Measurements from ENCODE around the gene MC3R. TPM values are rescaled to one million over a fixed set of nuclear protein-coding genes. Genes with fewer than 3 reads are reported as not detected.

Gene MC3R
- polyA plus RNA-seq, 1 donor from 2014 or later, result not detected

DNA sequence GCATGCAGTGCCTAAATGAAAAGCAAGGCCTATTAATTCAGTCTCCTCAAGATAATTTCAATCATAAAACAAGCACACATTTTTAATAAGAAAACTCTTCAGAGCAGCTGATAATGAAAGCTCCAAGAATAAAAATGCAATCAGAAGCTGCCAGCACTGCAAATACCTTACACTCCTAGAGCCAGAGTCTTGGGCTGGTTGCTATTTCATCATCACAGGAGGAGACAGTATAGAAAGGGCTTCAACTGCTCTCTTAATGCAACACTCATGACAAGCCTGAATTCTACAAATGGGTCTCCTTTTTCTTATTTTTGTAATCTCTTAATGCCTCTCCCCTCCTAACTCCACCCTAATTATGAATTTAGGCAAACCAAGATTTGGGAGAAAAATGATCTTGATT lies 11.2 kb upstream of the MC3R start:
- Histone ChIP-seq H3K27ac (ENCODE audit: low read length) (no peak overlapping the region), H3K4me2 (ENCODE audit: low read length) (no peak overlapping the region), H3K27me3 (ENCODE audit: insufficient read depth, low read depth, low read length) (no peaks in the 10 kb centered on the region), H3K79me2 (replicated peaks; ENCODE audit: insufficient read depth, low read length) (no peaks in the 10 kb centered on the region), H4K20me1 (ENCODE audit: insufficient read depth) (no peaks in the 10 kb centered on the region), H3K9ac (ENCODE audit: low read length) (no peak overlapping the region), H3K9me3 (ENCODE audit: low read length) (no peaks in the 10 kb centered on the region), H3K4me3 (ENCODE audit: low read length) (no peak overlapping the region), H2AFZ (ENCODE audit: low read depth, low read length) (no peak overlapping the region), H3K9me2 (ENCODE audit: insufficient read depth, low read length) (no peaks in the 10 kb centered on the region), H3K36me3 (ENCODE audit: insufficient read depth, low read length) (no peaks in the 10 kb centered on the region), H3F3A (ENCODE audit: insufficient read depth, low read length, poor library complexity, severe bottlenecking) (no peaks in the 10 kb centered on the region)
- no peak for TF ChIP-seq MXI1 (conservative IDR thresholded peaks at IDR 0.05; ENCODE audit: poor library complexity, severe bottlenecking)
- TF ChIP-seq SMC3 (conservative IDR thresholded peaks at IDR 0.05; ENCODE audit: poor library complexity), result no peak
- no peak for TF ChIP-seq POLR2AphosphoS5 (IDR thresholded peaks at IDR 0.05)
- TF ChIP-seq EP300 (conservative IDR thresholded peaks at IDR 0.05; ENCODE audit: poor library complexity, severe bottlenecking), result no peak
- TF ChIP-seq RAD21 (conservative IDR thresholded peaks at IDR 0.05), result no peak
- TF ChIP-seq, protein P1, sequence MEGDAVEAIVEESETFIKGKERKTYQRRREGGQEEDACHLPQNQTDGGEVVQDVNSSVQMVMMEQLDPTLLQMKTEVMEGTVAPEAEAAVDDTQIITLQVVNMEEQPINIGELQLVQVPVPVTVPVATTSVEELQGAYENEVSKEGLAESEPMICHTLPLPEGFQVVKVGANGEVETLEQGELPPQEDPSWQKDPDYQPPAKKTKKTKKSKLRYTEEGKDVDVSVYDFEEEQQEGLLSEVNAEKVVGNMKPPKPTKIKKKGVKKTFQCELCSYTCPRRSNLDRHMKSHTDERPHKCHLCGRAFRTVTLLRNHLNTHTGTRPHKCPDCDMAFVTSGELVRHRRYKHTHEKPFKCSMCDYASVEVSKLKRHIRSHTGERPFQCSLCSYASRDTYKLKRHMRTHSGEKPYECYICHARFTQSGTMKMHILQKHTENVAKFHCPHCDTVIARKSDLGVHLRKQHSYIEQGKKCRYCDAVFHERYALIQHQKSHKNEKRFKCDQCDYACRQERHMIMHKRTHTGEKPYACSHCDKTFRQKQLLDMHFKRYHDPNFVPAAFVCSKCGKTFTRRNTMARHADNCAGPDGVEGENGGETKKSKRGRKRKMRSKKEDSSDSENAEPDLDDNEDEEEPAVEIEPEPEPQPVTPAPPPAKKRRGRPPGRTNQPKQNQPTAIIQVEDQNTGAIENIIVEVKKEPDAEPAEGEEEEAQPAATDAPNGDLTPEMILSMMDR (IDR thresholded peaks at IDR 0.05; ENCODE audit: poor library complexity, severe bottlenecking), result no peak
- no peak for TF ChIP-seq TAF1 (IDR thresholded peaks at IDR 0.05; ENCODE audit: low read depth)
- TF ChIP-seq EZH2 (IDR thresholded peaks at IDR 0.05; ENCODE audit: borderline replicate concordance, insufficient read depth, low read length, poor library complexity, severe bottlenecking), result no peak
- TF ChIP-seq, protein P2, sequence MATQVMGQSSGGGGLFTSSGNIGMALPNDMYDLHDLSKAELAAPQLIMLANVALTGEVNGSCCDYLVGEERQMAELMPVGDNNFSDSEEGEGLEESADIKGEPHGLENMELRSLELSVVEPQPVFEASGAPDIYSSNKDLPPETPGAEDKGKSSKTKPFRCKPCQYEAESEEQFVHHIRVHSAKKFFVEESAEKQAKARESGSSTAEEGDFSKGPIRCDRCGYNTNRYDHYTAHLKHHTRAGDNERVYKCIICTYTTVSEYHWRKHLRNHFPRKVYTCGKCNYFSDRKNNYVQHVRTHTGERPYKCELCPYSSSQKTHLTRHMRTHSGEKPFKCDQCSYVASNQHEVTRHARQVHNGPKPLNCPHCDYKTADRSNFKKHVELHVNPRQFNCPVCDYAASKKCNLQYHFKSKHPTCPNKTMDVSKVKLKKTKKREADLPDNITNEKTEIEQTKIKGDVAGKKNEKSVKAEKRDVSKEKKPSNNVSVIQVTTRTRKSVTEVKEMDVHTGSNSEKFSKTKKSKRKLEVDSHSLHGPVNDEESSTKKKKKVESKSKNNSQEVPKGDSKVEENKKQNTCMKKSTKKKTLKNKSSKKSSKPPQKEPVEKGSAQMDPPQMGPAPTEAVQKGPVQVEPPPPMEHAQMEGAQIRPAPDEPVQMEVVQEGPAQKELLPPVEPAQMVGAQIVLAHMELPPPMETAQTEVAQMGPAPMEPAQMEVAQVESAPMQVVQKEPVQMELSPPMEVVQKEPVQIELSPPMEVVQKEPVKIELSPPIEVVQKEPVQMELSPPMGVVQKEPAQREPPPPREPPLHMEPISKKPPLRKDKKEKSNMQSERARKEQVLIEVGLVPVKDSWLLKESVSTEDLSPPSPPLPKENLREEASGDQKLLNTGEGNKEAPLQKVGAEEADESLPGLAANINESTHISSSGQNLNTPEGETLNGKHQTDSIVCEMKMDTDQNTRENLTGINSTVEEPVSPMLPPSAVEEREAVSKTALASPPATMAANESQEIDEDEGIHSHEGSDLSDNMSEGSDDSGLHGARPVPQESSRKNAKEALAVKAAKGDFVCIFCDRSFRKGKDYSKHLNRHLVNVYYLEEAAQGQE (IDR thresholded peaks at IDR 0.05; ENCODE audit: borderline replicate concordance), result no peak

DNA sequence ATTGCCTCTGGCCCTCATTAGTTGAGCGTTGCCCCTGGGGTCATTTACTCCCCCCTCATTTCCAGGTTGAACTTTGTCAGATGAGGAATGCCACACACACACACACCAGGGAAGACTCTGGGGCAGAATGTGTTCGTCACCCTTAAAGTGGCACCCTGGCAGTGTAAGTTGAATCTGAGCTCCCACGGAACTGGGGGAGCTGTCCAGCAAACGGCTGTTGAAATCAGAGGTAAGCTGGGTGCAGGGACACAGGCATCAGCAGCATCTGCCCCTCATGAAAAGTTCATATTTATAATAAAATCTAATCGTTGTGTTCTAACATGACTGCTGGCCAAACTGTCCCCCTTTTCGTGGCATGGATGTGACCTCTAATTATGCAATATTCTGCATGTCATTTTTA lies 4.3 kb upstream of the MC3R start:
- no peak overlapping the region for H3K27ac ChIP-seq (ENCODE audit: low read length)
- H3K4me2 ChIP-seq (ENCODE audit: low read length), result no peak overlapping the region
- no peaks in the 10 kb centered on the region for H3K27me3 ChIP-seq (ENCODE audit: insufficient read depth, low read depth, low read length)
- H3F3A ChIP-seq (ENCODE audit: insufficient read depth, low read length, poor library complexity, severe bottlenecking), result no peaks in the 10 kb centered on the region
- H3K79me2 ChIP-seq (replicated peaks; ENCODE audit: insufficient read depth, low read length), result no peaks in the 10 kb centered on the region
- no peak for TF ChIP-seq EP300 (conservative IDR thresholded peaks at IDR 0.05; ENCODE audit: poor library complexity, severe bottlenecking)
- TF ChIP-seq, protein P2 (IDR thresholded peaks at IDR 0.05; ENCODE audit: borderline replicate concordance), result no peak
- TF ChIP-seq TAF1 (IDR thresholded peaks at IDR 0.05; ENCODE audit: low read depth), result no peak
- TF ChIP-seq SMC3 (conservative IDR thresholded peaks at IDR 0.05; ENCODE audit: poor library complexity), result no peak
- TF ChIP-seq MXI1 (conservative IDR thresholded peaks at IDR 0.05; ENCODE audit: poor library complexity, severe bottlenecking), result no peak
- TF ChIP-seq, protein P1 (IDR thresholded peaks at IDR 0.05; ENCODE audit: poor library complexity, severe bottlenecking), result no peak
- no peak for TF ChIP-seq POLR2AphosphoS5 (IDR thresholded peaks at IDR 0.05)
- TF ChIP-seq EZH2 (IDR thresholded peaks at IDR 0.05; ENCODE audit: borderline replicate concordance, insufficient read depth, low read length, poor library complexity, severe bottlenecking), result no peak
- TF ChIP-seq RAD21 (conservative IDR thresholded peaks at IDR 0.05), result no peak
- H2AFZ ChIP-seq (ENCODE audit: low read depth, low read length), result no peak overlapping the region
- no peak overlapping the region for H3K9ac ChIP-seq (ENCODE audit: low read length)
- H3K4me3 ChIP-seq (ENCODE audit: low read length), result no peak overlapping the region
- H3K9me3 ChIP-seq (ENCODE audit: low read length), result no peaks in the 10 kb centered on the region
- no peaks in the 10 kb centered on the region for H3K9me2 ChIP-seq (ENCODE audit: insufficient read depth, low read length)
- H4K20me1 ChIP-seq (ENCODE audit: insufficient read depth), result no peaks in the 10 kb centered on the region
- H3K36me3 ChIP-seq (ENCODE audit: insufficient read depth, low read length), result no peaks in the 10 kb centered on the region

Measured in neural cell (in vitro differentiated cells).